Muscle of leg (tissue), 11 donors: ENCODE results near the gene ZNF575. TPM values are rescaled to one million over a fixed set of nuclear protein-coding genes. Genes with fewer than 3 reads are reported as not detected.

Experiments
- DNase-seq: peaks from one replicate; pipeline ENCODE4 v3.0.0; 2013
- H3K27ac ChIP-seq: one replicate; pipeline ENCODE4 v1.5.1; 2013; ENCODE audit warnings: mild to moderate bottlenecking, low read length, control low read depth
- H3K27me3 ChIP-seq: one replicate; pipeline ENCODE4 v1.6.1; 2013; ENCODE audit warnings: low read length; ENCODE audit not compliant: control insufficient read depth, insufficient read depth
- H3K36me3 ChIP-seq: one replicate; pipeline ENCODE4 v1.6.1; 2013; ENCODE audit warnings: low read length; ENCODE audit not compliant: control insufficient read depth, insufficient read depth
- H3K4me1 ChIP-seq: one replicate; pipeline ENCODE4 v1.6.1; 2013; ENCODE audit warnings: low read length; ENCODE audit not compliant: control insufficient read depth, insufficient read depth
- H3K4me3 ChIP-seq: one replicate; pipeline ENCODE4 v1.5.1; 2013; ENCODE audit warnings: low read length, control low read depth
- H3K9me3 ChIP-seq: replicated peaks from 2 replicates; pipeline ENCODE4 v1.6.1; 2013; ENCODE audit warnings: low read depth, low read length; ENCODE audit not compliant: control insufficient read depth
- WGBS: methylation state at CpG from one replicate; pipeline ENCODE4 v1.1.5; 2013; ENCODE audit warnings: missing lambda C conversion rate; ENCODE audit not compliant: insufficient coverage; 5-methylcytosine and 5-hydroxymethylcytosine counted together
- polyA plus RNA-seq, 8 donors: library from polyadenylated mRNA; unstranded; fragments of 120-200 nt; gene quantifications; one replicate each; pipeline versions ENCODE4 v1.2.1 to v1.2.3, GENCODE V29; 2013; ENCODE audit warnings: inconsistent platforms in 1 of 8, low replicate concordance in 1 of 8; ENCODE audit not compliant: insufficient read length in 8 of 8, insufficient read depth in 1 of 8
- total RNA-seq: library from RNA; stranded (reverse); fragments of 120-200 nt; gene quantifications from one replicate; pipeline ENCODE4 v1.2.4, GENCODE V29; 2013

ZNF575 gene
- total and polyA plus RNA-seq, 9 donors: 0.62 to 5.0 (median 3.3) TPM

- H3K27me3 ChIP-seq: no peaks in the 10 kb centered on the region
- no peaks in the 10 kb centered on the region for H3K9me3 ChIP-seq
- H3K27ac ChIP-seq: no peak overlapping the region
- WGBS: no CpG with 5 or more reads among the region's 3 CpGs
- peaks cover 57% of the 10 kb centered on the region for H3K36me3 ChIP-seq
- no peaks in the 10 kb centered on the region for H3K4me1 ChIP-seq
- H3K4me3 ChIP-seq: no peak overlapping the region
- no peak for DNase-seq
These were observed 19.6 kb downstream of the ZNF575 start for GRCh38 chr19:43552616-43553015.

- DNase-seq: no peak
- H3K9me3 ChIP-seq: no peaks in the 10 kb centered on the region
- H3K36me3 ChIP-seq: peaks cover 59% of the 10 kb centered on the region
- no CpG with 5 or more reads among the region's 4 CpGs for WGBS
- H3K27ac ChIP-seq: no peak overlapping the region
- H3K27me3 ChIP-seq: no peaks in the 10 kb centered on the region
- no peak overlapping the region for H3K4me3 ChIP-seq
- no peaks in the 10 kb centered on the region for H3K4me1 ChIP-seq
These were observed 20.7 kb downstream of the ZNF575 start for GRCh38 chr19:43553656-43554055.

- Histone ChIP-seq H3K27me3 (no peaks in the 10 kb centered on the region), H3K4me1 (no peaks in the 10 kb centered on the region), H3K27ac (no peak overlapping the region), H3K36me3 (peaks cover 61% of the 10 kb centered on the region), H3K9me3 (no peaks in the 10 kb centered on the region), H3K4me3 (no peak overlapping the region)
- WGBS: 91% methylated on average over 15 of the region's 15 CpGs
- DNase-seq: no peak
These were observed 21.4 kb downstream of the ZNF575 start for GRCh38 chr19:43554317-43554895.

GRCh38 chr19:43555185-43555770 is 22.3 kb downstream of the ZNF575 start:
- H3K36me3 ChIP-seq: peaks cover 64% of the 10 kb centered on the region

GRCh38 chr19:43560687-43561086 is 27.7 kb downstream of the ZNF575 start:
- peaks cover 8% of the 10 kb centered on the region for H3K4me1 ChIP-seq
- no peak overlapping the region for H3K4me3 ChIP-seq
- 86% methylated on average over 6 of the region's 6 CpGs for WGBS
- H3K27me3 ChIP-seq: no peaks in the 10 kb centered on the region
- no peak overlapping the region for H3K27ac ChIP-seq
- H3K9me3 ChIP-seq: no peaks in the 10 kb centered on the region
- no peak for DNase-seq
- H3K36me3 ChIP-seq: peaks cover 51% of the 10 kb centered on the region

More at GRCh38 chr19:43555185-43555770, 22.3 kb downstream of the ZNF575 start:
- Histone ChIP-seq H3K4me1 (no peaks in the 10 kb centered on the region), H3K9me3 (no peaks in the 10 kb centered on the region), H3K27ac (no peak overlapping the region), H3K4me3 (no peak overlapping the region), H3K27me3 (no peaks in the 10 kb centered on the region)
- peak; percentile 83 for DNase-seq
- 0% methylated on average over 2 of the region's 8 CpGs for WGBS

GRCh38 chr19:43561139-43561970 is 28.4 kb downstream of the ZNF575 start:
- WGBS: 91% methylated on average over 6 of the region's 12 CpGs
- Histone ChIP-seq H3K27ac (no peak overlapping the region), H3K4me3 (no peak overlapping the region), H3K9me3 (no peaks in the 10 kb centered on the region), H3K36me3 (peaks cover 44% of the 10 kb centered on the region), H3K27me3 (no peaks in the 10 kb centered on the region), H3K4me1 (peaks cover 8% of the 10 kb centered on the region)
- DNase-seq: no peak

- H3K4me3 ChIP-seq: no peak overlapping the region
These were observed 29.3 kb downstream of the ZNF575 start for GRCh38 chr19:43562226-43562697.

GRCh38 chr19:43562698-43563241 is 29.8 kb downstream of the ZNF575 start:
- H3K27ac ChIP-seq: peak overlapping the region; percentile 35
- 94% methylated on average over 3 of the region's 14 CpGs for WGBS

More at GRCh38 chr19:43562226-43562697, 29.3 kb downstream of the ZNF575 start:
- DNase-seq: no peak
- WGBS: no CpG with 5 or more reads among the region's 6 CpGs
- peaks cover 8% of the 10 kb centered on the region for H3K4me1 ChIP-seq
- H3K36me3 ChIP-seq: peaks cover 39% of the 10 kb centered on the region
- H3K27ac ChIP-seq: peak overlapping the region; percentile 29
- no peaks in the 10 kb centered on the region for H3K27me3 ChIP-seq
- no peaks in the 10 kb centered on the region for H3K9me3 ChIP-seq

DNA sequence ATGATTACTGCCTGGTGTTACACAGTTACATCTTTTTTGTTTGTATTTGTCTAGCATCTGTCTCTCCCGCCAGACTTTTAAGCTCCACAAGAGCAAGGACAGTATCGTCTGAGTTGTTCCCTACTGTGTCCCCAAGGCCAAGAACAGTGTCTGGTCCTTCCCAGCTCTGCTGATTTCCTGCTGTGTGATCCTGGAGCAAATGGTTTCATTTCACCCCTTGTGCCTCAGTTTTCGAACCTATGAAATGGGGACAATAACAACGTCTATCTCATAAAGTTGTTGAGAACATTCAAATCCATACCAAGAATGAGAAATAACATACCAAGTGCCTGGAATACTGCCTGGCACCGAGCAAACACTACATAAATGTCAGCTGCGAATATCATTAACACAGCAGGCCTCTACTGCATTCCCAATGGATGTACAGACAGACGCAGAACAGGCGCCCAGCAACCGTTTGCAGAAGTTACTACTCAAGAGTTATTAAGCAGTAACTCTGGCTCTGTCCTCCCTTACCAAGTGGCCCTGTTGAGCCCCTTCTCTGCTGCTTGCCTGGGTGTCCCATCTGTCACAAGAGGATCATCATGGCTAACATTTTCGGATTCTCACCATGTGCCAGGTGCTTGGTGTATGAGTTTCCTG is 30.9 kb downstream of the ZNF575 start:
- Histone ChIP-seq H3K36me3 (peaks cover 32% of the 10 kb centered on the region), H3K27me3 (no peaks in the 10 kb centered on the region), H3K9me3 (no peaks in the 10 kb centered on the region), H3K27ac (no peak overlapping the region), H3K4me3 (no peak overlapping the region), H3K4me1 (peaks cover 8% of the 10 kb centered on the region)
- peak; percentile 34 for DNase-seq
- WGBS: 79% methylated on average over 7 of the region's 10 CpGs

More at GRCh38 chr19:43562698-43563241, 29.8 kb downstream of the ZNF575 start:
- Histone ChIP-seq H3K36me3 (peaks cover 39% of the 10 kb centered on the region), H3K27me3 (no peaks in the 10 kb centered on the region), H3K9me3 (no peaks in the 10 kb centered on the region), H3K4me3 (no peak overlapping the region), H3K4me1 (peaks cover 8% of the 10 kb centered on the region)
- DNase-seq: peak; percentile 80
